GM23248 (cell line): ENCODE data around the gene KCNQ4. TPM values are rescaled to one million over a fixed set of nuclear protein-coding genes. Genes with fewer than 3 reads are reported as not detected.

ENCODE experiments used
- DNase-seq: peaks from one replicate; pipeline ENCODE4 v3.0.0-alpha.2; 2015
- H2AFZ ChIP-seq: fragments of 200-600 bp; sonication (generic); 2 replicates; pipeline ENCODE4 v1.6.1; 2016; ENCODE audit warnings: antibody characterized with exemption
- H3F3A ChIP-seq: fragments of 200-600 bp; sonication (generic); 2 replicates; pipeline ENCODE4 v1.6.1; 2016; ENCODE audit warnings: mild to moderate bottlenecking, antibody characterized with exemption, mixed run types; ENCODE audit not compliant: insufficient read depth
- H3K27ac ChIP-seq: fragments of 200-600 bp; sonication (generic); 2 replicates; pipeline ENCODE4 v1.5.1; 2016; ENCODE audit warnings: mild to moderate bottlenecking
- H3K27me3 ChIP-seq: fragments of 200-600 bp; sonication (generic); replicated peaks from 2 replicates; pipeline ENCODE4 v1.6.1; 2016; ENCODE audit warnings: mild to moderate bottlenecking; ENCODE audit not compliant: insufficient read depth
- H3K36me3 ChIP-seq: fragments of 200-600 bp; sonication (generic); 2 replicates; pipeline ENCODE4 v1.6.1; 2016; ENCODE audit warnings: low read depth, mild to moderate bottlenecking
- H3K4me1 ChIP-seq: fragments of 200-600 bp; sonication (generic); 2 replicates; pipeline ENCODE4 v1.6.1; 2016; ENCODE audit warnings: mild to moderate bottlenecking; ENCODE audit not compliant: insufficient read depth
- H3K4me2 ChIP-seq: fragments of 200-600 bp; sonication (generic); one replicate; pipeline ENCODE4 v1.6.1; 2016; ENCODE audit warnings: mild to moderate bottlenecking; ENCODE audit not compliant: unreplicated experiment
- H3K4me3 ChIP-seq: fragments of 200-600 bp; sonication (generic); 2 replicates; pipeline ENCODE4 v1.5.1; 2016; ENCODE audit warnings: mild to moderate bottlenecking
- H3K79me2 ChIP-seq: fragments of 200-600 bp; sonication (generic); 2 replicates; pipeline ENCODE4 v1.6.1; 2016; ENCODE audit warnings: mild to moderate bottlenecking; ENCODE audit not compliant: insufficient read depth
- H3K9ac ChIP-seq: fragments of 200-600 bp; sonication (generic); 2 replicates; pipeline ENCODE4 v1.6.1; 2016; ENCODE audit warnings: mild to moderate bottlenecking
- H3K9me2 ChIP-seq: fragments of 200-600 bp; sonication (generic); 2 replicates; pipeline ENCODE4 v1.6.1; 2016; ENCODE audit warnings: mixed run types, mild to moderate bottlenecking, moderate library complexity; ENCODE audit not compliant: insufficient read depth
- H3K9me3 ChIP-seq: fragments of 200-600 bp; sonication (generic); one replicate; pipeline ENCODE4 v1.6.1; 2017; ENCODE audit warnings: low read depth
- H4K20me1 ChIP-seq: fragments of 200-600 bp; sonication (generic); 2 replicates; pipeline ENCODE4 v1.6.0; 2016; ENCODE audit not compliant: insufficient read depth
- EZH2 ChIP-seq: fragments of 200-600 bp; sonication (generic); IDR thresholded peaks from 2 replicates; pipeline ENCODE4 v1.6.1; 2018; ENCODE audit warnings: antibody characterized with exemption, mild to moderate bottlenecking; ENCODE audit not compliant: insufficient read depth, poor library complexity, severe bottlenecking
- EZH2phosphoT487 ChIP-seq: fragments of 200-600 bp; sonication (generic); IDR thresholded peaks from 2 replicates; pipeline ENCODE4 v1.6.1; 2018; ENCODE audit warnings: antibody characterized with exemption, moderate library complexity, mild to moderate bottlenecking, low read depth; ENCODE audit not compliant: insufficient read depth
- WGBS, 2 experiments: methylation state at CpG; one replicate each; pipeline ENCODE4 v1.1.6; 2015 to 2017; ENCODE audit warnings: low lambda C conversion rate in 2 of 2, low coverage in 1 of 2; ENCODE audit errors: missing lambda C conversion rate in 2 of 2; 5-methylcytosine and 5-hydroxymethylcytosine counted together
- in situ Hi-C: fragments of 300-500 bp; cut with MboI; formaldehyde crosslinking; loops from 2 replicates; pipeline ENCODE4 v1.15.0; 2020
- polyA plus RNA-seq: library from polyadenylated mRNA; unstranded; fragments of >200 nt; fragmentation: Nextera tagmentation; extraction: Ambion mirVana; gene quantifications from 2 replicates; pipeline ENCODE4 v1.2.1, GENCODE V29; 2016
- total RNA-seq: library from RNA; depleted of rRNA; stranded (reverse); fragments of >200 nt; shearing (Covaris generic); gene quantifications from 2 replicates; pipeline ENCODE4 v1.2.3, GENCODE V29; 2014

Gene KCNQ4
- total and polyA plus RNA-seq, 2 experiments from 2014 or later = not detected

DNA sequence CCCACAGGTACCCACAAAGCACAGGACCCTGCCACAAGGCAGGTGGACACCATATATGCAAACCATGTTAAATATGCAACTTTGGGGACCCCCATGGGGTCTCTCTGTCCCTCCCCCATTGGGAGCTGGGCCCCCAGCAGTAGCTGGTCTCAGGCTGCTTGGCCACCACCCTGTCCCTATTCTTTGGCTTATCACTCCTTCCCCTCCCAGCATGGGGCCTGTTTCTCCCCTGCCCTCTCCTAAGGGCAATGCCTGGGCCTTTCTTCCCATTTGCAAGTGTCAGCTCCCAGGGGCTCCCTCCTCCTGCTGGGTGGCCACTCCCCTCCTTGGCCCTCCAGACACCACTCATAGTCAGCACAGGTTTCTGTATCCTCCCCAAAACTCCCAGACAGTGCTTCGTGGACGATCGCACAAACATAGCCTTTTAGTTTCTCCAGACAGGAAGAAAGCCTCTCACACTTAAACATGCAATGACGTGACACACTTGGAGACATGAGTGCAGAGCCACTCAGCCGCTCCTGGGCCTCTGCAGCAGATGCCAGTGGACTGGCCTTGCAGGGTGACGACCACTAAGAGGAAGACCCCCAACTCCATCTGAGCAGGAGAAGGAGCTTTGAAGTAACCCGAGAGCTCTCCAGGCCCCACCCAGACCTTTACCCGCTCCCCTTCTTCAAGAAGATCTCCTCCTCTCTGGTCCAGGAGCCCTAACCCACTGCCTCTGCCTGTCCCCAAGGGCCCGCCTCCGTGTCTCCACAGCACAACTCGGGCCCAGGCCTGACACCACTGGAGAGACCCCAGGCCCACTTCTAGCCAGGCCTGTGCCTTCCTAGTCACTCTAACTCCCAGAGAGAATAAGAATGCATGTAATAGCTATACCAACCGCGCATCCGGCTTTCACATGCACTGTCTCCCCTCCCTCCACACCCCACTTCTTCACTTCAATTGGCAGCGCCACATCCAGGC lies 55.7 kb downstream of the KCNQ4 start:
- TF ChIP-seq EZH2phosphoT487 = no peak
- no peak for TF ChIP-seq EZH2
- in situ Hi-C loops = no loop called here

DNA sequence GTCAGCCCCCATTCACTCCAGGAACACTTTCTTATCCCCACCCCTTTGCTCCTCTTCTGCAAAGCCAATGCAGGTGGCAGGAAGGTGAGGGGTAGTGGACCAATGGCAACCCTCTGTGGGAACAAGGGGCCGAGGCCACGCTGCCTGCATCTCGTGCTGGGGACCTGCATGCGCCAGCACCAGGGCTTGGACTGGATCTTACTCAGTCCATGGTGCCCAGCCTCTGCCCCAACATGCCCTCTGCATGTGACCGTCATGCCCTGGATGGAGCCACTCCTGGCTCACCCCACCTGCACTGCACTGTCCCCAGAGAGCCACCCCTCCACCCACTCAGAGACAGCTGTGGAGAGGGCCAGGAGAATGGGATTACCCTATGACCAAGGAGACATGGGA lies 56.4 kb downstream of the KCNQ4 start:
- no peak for TF ChIP-seq EZH2phosphoT487
- TF ChIP-seq EZH2 = no peak
- Histone ChIP-seq H3K9me3 (no peaks in the 10 kb centered on the region), H2AFZ (no peak overlapping the region), H3F3A (no peaks in the 10 kb centered on the region), H3K9ac (no peak overlapping the region), H3K36me3 (no peaks in the 10 kb centered on the region), H3K4me2 (no peak overlapping the region), H3K79me2 (no peaks in the 10 kb centered on the region), H4K20me1 (no peaks in the 10 kb centered on the region), H3K27ac (no peak overlapping the region), H3K4me1 (no peaks in the 10 kb centered on the region), H3K4me3 (no peak overlapping the region), H3K27me3 (peaks cover 29% of the 10 kb centered on the region), H3K9me2 (no peaks in the 10 kb centered on the region)
- in situ Hi-C loops = loop anchor here (10.0 kb wide), 1 partner anchor 225 kb away; no protein-coding TSS in a partner anchor
- no peak for DNase-seq
- 85 to 86% methylated on average over 5 of the region's 5 CpGs for WGBS, 2 experiments

More for the DNA sequence above, 55.7 kb downstream of the KCNQ4 start:
- H3K79me2 ChIP-seq = no peaks in the 10 kb centered on the region
- 76 to 79% methylated on average over 15 of the region's 15 CpGs for WGBS, 2 experiments
- H3K9me2 ChIP-seq = no peaks in the 10 kb centered on the region
- no peaks in the 10 kb centered on the region for H3F3A ChIP-seq
- no peaks in the 10 kb centered on the region for H4K20me1 ChIP-seq
- no peak overlapping the region for H3K9ac ChIP-seq
- no peaks in the 10 kb centered on the region for H3K36me3 ChIP-seq
- H3K9me3 ChIP-seq = no peaks in the 10 kb centered on the region
- no peak overlapping the region for H3K27ac ChIP-seq
- H3K4me3 ChIP-seq = no peak overlapping the region
- H2AFZ ChIP-seq = no peak overlapping the region
- no peaks in the 10 kb centered on the region for H3K4me1 ChIP-seq
- no peak for DNase-seq
- H3K27me3 ChIP-seq = peaks cover 29% of the 10 kb centered on the region
- no peak overlapping the region for H3K4me2 ChIP-seq

- H4K20me1 ChIP-seq = no peaks in the 10 kb centered on the region
- no peaks in the 10 kb centered on the region for H3K79me2 ChIP-seq
- H3K36me3 ChIP-seq = no peaks in the 10 kb centered on the region
- in situ Hi-C loops = loop anchor here (10.0 kb wide), 1 partner anchor 226 kb away; no protein-coding TSS in a partner anchor
- H3K27me3 ChIP-seq = peaks cover 22% of the 10 kb centered on the region
- H3K9ac ChIP-seq = no peak overlapping the region
- no peak overlapping the region for H3K27ac ChIP-seq
- H3F3A ChIP-seq = no peaks in the 10 kb centered on the region
- H3K9me2 ChIP-seq = no peaks in the 10 kb centered on the region
- no peak for DNase-seq
- H3K4me3 ChIP-seq = no peak overlapping the region
- 54 to 60% methylated on average over 6 of the region's 6 CpGs for WGBS, 2 experiments
- no peak for TF ChIP-seq EZH2phosphoT487
- TF ChIP-seq EZH2 = no peak
- no peak overlapping the region for H3K4me2 ChIP-seq
- no peaks in the 10 kb centered on the region for H3K4me1 ChIP-seq
- no peak overlapping the region for H2AFZ ChIP-seq
- H3K9me3 ChIP-seq = no peaks in the 10 kb centered on the region
These were observed 57.1 kb downstream of the KCNQ4 start for GRCh38 chr1:40840526-40841323.

- Histone ChIP-seq H3K9ac (no peak overlapping the region), H3K27ac (no peak overlapping the region), H3K36me3 (no peaks in the 10 kb centered on the region), H3K4me3 (no peak overlapping the region), H3K27me3 (peaks cover 13% of the 10 kb centered on the region), H3K4me2 (no peak overlapping the region), H3K9me2 (no peaks in the 10 kb centered on the region), H3F3A (no peaks in the 10 kb centered on the region), H3K79me2 (no peaks in the 10 kb centered on the region), H4K20me1 (no peaks in the 10 kb centered on the region), H3K9me3 (no peaks in the 10 kb centered on the region), H3K4me1 (no peaks in the 10 kb centered on the region), H2AFZ (no peak overlapping the region)
- TF ChIP-seq EZH2phosphoT487 (no peak), EZH2 (no peak)
- no peak for DNase-seq
- in situ Hi-C loops = loop anchor here (10.0 kb wide), 1 partner anchor 227 kb away; no protein-coding TSS in a partner anchor
- 90 to 93% methylated on average over 7 of the region's 7 CpGs for WGBS, 2 experiments
These were observed 58.0 kb downstream of the KCNQ4 start for GRCh38 chr1:40841602-40842001.
